Epithelial cell of umbilical artery (primary cell): Measurements from ENCODE around the gene FXYD5. TPM values are rescaled to one million over a fixed set of nuclear protein-coding genes. Genes with fewer than 3 reads are reported as not detected.

Source experiments
- total RNA-seq: library from RNA; depleted of rRNA; stranded (reverse); fragments of >200 nt; gene quantifications from 2 replicates; pipeline ENCODE4 v1.2.3, GENCODE V29; 2014

Gene FXYD5
- total RNA-seq, result 16.2 and 17.0 TPM in 2 replicates

GRCh38 chr19:35154525-35155406, at the start of gene FXYD5:
FXYD5 (plus strand) TSS chr19:35154735; CDS start chr19:35155551, 816 bp downstream.

GRCh38 chr19:35115177-35115951, 39.2 kb upstream of the FXYD5 start, which contains the start of gene FXYD3:
FXYD3 (plus strand) TSS chr19:35115823; CDS start chr19:35119377, 3,554 bp downstream.

GRCh38 chr19:35134601-35135242, 19.8 kb upstream of the FXYD5 start, which contains the start of gene LGI4:
LGI4 (minus strand) TSS chr19:35135059; CDS start chr19:35134680, 379 bp downstream.

GRCh38 chr19:35138305-35138892, 16.1 kb upstream of the FXYD5 start, which contains the start of gene FXYD1:
FXYD1 (plus strand) TSS chr19:35138824; CDS start chr19:35140080, 1,256 bp downstream.

GRCh38 chr19:35143231-35143715, 11.3 kb upstream of the FXYD5 start, which contains the start of gene FXYD7:
FXYD7 (plus strand) TSS chr19:35143255; CDS start chr19:35143334, 79 bp downstream.

Other genes with a start within 250 kb of the FXYD5 start
- gene ZNF30, start 227.8 kb upstream of the FXYD5 start, total RNA-seq, result 3.6 and 4.4 TPM in 2 replicates
- 20.7 and 25.0 TPM in 2 replicates for gene ZNF792, start 190.5 kb upstream of the FXYD5 start, total RNA-seq
- 30.2 TPM in 2 replicates for gene GRAMD1A, start 154.4 kb upstream of the FXYD5 start, total RNA-seq
- 2.9 and 3.5 TPM in 2 replicates for gene SCN1B, start 124.3 kb upstream of the FXYD5 start, total RNA-seq
- not detected in 2 replicates for gene HPN, start 113.0 kb upstream of the FXYD5 start, total RNA-seq
- gene FXYD3, start 38.9 kb upstream of the FXYD5 start, total RNA-seq, result not detected in 2 replicates
- not detected in 2 replicates for gene LGI4, start 19.7 kb upstream of the FXYD5 start, total RNA-seq
- not detected in 2 replicates for gene FXYD1, start 15.9 kb upstream of the FXYD5 start, total RNA-seq
- not detected in 2 replicates for gene FXYD7, start 11.5 kb upstream of the FXYD5 start, total RNA-seq
- gene FAM187B, start 74.0 kb downstream of the FXYD5 start, total RNA-seq, result not detected in 2 replicates
- gene LSR, start 94.3 kb downstream of the FXYD5 start, total RNA-seq, result 0.30 and 0.32 TPM in 2 replicates
- gene USF2, start 114.2 kb downstream of the FXYD5 start, total RNA-seq, result 27.9 and 35.3 TPM in 2 replicates
- under 0.01 and 0.15 TPM in 2 replicates for gene HAMP, start 127.8 kb downstream of the FXYD5 start, total RNA-seq
- gene MAG, start 137.4 kb downstream of the FXYD5 start, total RNA-seq, result not detected in 2 replicates
- gene CD22, start 174.5 kb downstream of the FXYD5 start, total RNA-seq, result 0.46 TPM in 1 of 2 replicates, not detected in the other
- not detected in 2 replicates for gene FFAR1, start 193.2 kb downstream of the FXYD5 start, total RNA-seq
- gene FFAR3, start 203.7 kb downstream of the FXYD5 start, total RNA-seq, result not detected in 2 replicates
- not detected in 2 replicates for gene GPR42, start 216.3 kb downstream of the FXYD5 start, total RNA-seq